GM12892 (cell line): ENCODE data around the gene PAOX.

Experiments used
- POLR2A ChIP-seq: IDR thresholded peaks from 2 replicates; pipeline ENCODE4 v1.6.1; 2011; ENCODE audit warnings: low read depth, low read length, control low read depth
- POLR2AphosphoS5 ChIP-seq: IDR thresholded peaks from 2 replicates; pipeline ENCODE4 v1.6.1; 2011; ENCODE audit warnings: low read depth, low read length, control low read depth
- TAF1 ChIP-seq: IDR thresholded peaks from 2 replicates; pipeline ENCODE4 v1.6.1; 2011; ENCODE audit warnings: low read depth, mild to moderate bottlenecking, control low read depth, low read length, borderline replicate concordance

GRCh38 chr10:133356549-133357284 lies 22.3 kb upstream of the PAOX start:
- TF ChIP-seq POLR2A, result no peak
- no peak for TF ChIP-seq POLR2AphosphoS5
- no peak for TF ChIP-seq TAF1
